NCI-H748 treated with DMSO at 0.1 percent for 48 hours (cell line): ENCODE results near the gene SATB2.

Source experiments
- DNase-seq: peaks from one replicate; lab custom pipeline; 2025; lab: John Stamatoyannopoulos, UW

SATB2 gene

DNA sequence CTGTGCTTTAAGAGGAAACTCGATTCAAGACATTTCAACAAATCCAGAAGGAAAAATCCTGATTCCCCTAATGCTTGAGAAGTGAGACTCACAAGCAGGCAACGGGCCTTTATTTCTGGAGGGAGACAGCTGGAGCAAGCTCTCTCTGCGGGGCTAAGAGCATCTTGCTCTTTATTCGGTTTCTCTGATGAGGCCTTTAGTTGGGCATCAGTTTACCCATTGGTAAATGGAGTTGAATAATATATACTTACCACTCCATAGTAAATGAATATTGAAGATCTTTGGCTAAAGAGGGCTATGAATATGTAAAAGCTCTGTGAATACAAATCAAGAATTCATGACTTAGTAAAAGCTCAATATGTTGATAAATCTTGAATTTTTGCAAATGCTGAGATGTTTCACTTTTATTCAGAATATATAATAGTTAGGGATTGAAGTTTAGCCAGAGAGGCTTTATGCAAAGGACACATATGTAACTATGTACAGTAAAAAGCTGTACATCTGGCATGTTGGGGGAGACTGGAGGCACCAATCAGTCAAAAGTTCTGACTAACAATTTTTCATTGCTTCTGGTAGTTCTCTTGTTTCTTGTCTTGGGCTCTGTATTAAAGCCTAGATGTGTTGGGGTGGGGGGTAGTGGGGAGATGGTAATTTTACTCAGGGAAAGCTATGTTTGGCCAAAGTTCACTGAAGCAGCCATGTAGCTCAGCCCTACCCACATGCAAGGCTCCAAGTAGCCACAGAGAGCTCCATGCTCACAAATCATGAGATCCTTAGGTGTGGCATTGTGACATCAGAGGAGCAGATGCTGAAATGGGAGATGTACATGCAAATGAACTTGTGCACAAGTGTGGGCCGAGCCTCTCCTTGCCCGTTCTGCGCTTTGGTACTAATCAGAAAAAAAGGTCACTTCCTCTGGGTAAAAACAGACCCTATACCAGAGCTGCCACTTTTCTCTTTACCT lies 200.2 kb downstream of the SATB2 start:
- no peak for DNase-seq

DNA sequence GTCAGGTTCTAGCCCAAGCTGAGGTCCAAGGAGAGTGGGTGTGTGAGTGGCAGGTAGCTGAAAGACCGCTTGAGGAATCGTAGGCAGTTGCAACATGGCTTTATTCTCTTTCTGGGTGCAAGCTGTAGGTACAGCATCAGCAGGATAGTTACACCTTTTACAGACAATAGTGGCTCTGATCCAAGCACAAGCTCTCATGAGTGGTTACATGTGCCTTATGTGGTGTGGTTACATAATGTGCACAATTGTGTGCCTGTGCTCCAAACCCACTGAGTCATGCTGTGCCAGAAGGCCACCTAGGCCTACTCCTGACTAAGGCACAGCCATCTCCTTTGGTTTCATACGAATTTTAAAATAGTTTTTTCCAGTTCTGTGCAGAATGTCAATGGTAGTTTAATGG lies 227.6 kb downstream of the SATB2 start:
- no peak for DNase-seq

DNA sequence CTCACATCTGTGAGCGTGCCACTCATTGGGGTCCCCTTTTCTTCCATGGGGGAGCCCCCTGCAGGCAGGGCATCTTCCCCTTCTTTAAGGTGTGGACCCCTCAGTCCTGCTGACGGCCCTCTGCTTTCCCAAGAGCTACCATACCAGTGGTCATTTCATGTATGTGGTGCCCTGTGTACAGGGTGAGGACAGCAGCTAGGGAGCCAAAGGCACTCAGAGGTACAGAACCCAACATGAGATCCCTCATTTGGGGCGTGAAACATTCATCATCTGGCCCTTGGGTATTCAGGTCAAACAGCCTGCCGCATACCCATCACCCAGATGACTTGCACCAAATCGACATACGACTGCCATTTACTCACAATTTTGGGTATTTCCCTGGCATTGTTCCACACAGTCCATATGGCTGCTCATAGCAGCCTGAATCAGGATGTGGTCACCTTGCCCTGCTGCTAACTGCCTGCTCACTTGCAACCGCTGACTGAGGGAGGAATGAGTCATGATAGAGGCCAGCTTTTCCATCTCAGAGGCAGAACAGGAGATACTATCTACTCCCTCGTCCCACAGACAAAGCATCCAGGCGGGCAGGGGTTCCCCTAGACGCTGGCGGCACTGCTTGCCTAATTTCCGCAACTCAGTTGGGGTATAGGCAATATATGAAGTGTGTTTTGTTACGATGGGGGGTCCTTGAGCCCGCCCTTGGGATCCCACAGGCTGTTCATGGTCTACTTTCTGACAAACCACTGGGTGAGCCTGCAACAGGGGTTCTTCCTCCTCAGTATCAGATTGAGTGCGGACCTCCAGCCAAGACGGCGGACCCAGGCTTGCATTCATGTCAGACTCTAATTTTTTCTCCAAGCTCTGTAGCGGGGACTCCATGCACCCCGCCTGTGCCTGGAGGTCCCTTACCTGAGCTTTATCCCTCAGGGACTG lies 228.6 kb downstream of the SATB2 start:
- DNase-seq = no peak

GRCh38 chr2:199223791-199224190 lies 233.9 kb downstream of the SATB2 start:
- DNase-seq = no peak

GRCh38 chr2:199220920-199221319 lies 236.8 kb downstream of the SATB2 start:
- no peak for DNase-seq

DNA sequence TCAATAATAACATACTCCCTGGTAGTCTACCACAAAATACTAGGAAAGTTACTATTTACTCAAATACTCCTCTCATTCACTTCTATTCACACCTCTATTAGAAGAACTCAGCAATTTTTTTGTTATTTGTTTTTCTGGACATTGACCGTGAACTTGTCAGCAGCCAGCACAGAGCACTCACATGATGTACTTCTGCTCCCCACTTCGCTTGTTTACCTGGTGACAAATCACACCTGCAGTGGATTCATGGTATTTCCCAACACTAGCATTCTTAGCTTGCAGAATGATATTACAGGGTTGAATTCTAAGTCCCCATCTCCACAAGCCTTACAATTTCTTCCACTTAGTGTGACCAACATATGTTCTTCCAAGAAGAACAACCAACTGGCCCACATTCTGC lies 238.2 kb downstream of the SATB2 start:
- DNase-seq = no peak
